ENCODE measurements around the gene SLC9A3.

Gene SLC9A3

GRCh38 chr5:543351-543750 is 19.1 kb upstream of the SLC9A3 start:
- Histone ChIP-seq H3K27ac (replicated peaks; ENCODE audit: low read length) (no peak overlapping the region), H2BK120ac (ENCODE audit: low read depth, low read length) (peak overlapping the region; percentile 84), H3K4ac (ENCODE audit: low read length) (no peak overlapping the region), H3K9ac (ENCODE audit: low read depth, low read length, poor library complexity) (no peak overlapping the region), H2BK5ac (ENCODE audit: low read length) (no peak overlapping the region), H2AFZ (ENCODE audit: low read length) (no peak overlapping the region), H3K4me1 (ENCODE audit: control insufficient read depth in 2 of 2, insufficient read depth in 1 of 2, low read depth in 1 of 2, low read length in 2 of 2) (peaks cover 7% of the 10 kb centered on the region in 2 donors), H3K23ac (ENCODE audit: low read depth, low read length, poor library complexity) (no peak overlapping the region), H4K8ac (ENCODE audit: low read depth, low read length) (peak overlapping the region; percentile 10), H3K36me3 (replicated peaks in 1 of 2; ENCODE audit: control insufficient read depth in 2 of 2, insufficient read depth in 2 of 2, low read length in 2 of 2) (no peaks in the 10 kb centered on the region), H2BK12ac (ENCODE audit: low read length) (no peak overlapping the region), H3K4me3 (ENCODE audit: low read length in 2 of 2) (no peak overlapping the region), H3K18ac (ENCODE audit: low read length) (peak overlapping the region; percentile 79), H3K9me3 (replicated peaks in 1 of 2; ENCODE audit: control insufficient read depth in 2 of 2, insufficient read depth in 1 of 2, low read depth in 1 of 2, low read length in 2 of 2) (peaks cover 0 to 2% of the 10 kb centered on the region in 2 donors), H3K4me2 (ENCODE audit: insufficient read depth, low read length, poor library complexity, severe bottlenecking) (no peak overlapping the region), H2AK5ac (ENCODE audit: low read depth, low read length) (no peak overlapping the region), H3K27me3 (ENCODE audit: control insufficient read depth in 3 of 3, insufficient read depth in 3 of 3, low read depth in 1 of 3, low read length in 3 of 3) (peaks cover 0 to 53% (median 0%) of the 10 kb centered on the region in 3 experiments), H3K14ac (ENCODE audit: low read length) (peak overlapping the region; percentile 32), H4K91ac (ENCODE audit: low read depth, low read length, poor library complexity) (no peak overlapping the region), H3K79me1 (ENCODE audit: low read depth, low read length) (peaks cover 3% of the 10 kb centered on the region), H2BK15ac (ENCODE audit: low read length) (no peak overlapping the region)
- no CpG with 5 or more reads among the region's 5 CpGs for WGBS, 2 donors (ENCODE audit: extremely low coverage in 2 of 2, insufficient read length in 2 of 2, insufficient replicate concordance in 1 of 2)
- no peak for DNase-seq (ENCODE audit: low spot score)

GRCh38 chr5:542319-543311 is 18.4 kb upstream of the SLC9A3 start:
- Histone ChIP-seq H2BK12ac (ENCODE audit: low read length) (no peak overlapping the region), H3K79me1 (ENCODE audit: low read depth, low read length) (peaks cover 3% of the 10 kb centered on the region), H3K36me3 (replicated peaks in 1 of 2; ENCODE audit: control insufficient read depth in 2 of 2, insufficient read depth in 2 of 2, low read length in 2 of 2) (no peaks in the 10 kb centered on the region), H3K27ac (replicated peaks; ENCODE audit: low read length) (no peak overlapping the region), H3K4ac (ENCODE audit: low read length) (peak overlapping the region; percentile 84), H2AFZ (ENCODE audit: low read length) (no peak overlapping the region), H3K4me3 (ENCODE audit: low read length in 2 of 2) (no peak overlapping the region), H3K9ac (ENCODE audit: low read depth, low read length, poor library complexity) (no peak overlapping the region), H3K4me2 (ENCODE audit: insufficient read depth, low read length, poor library complexity, severe bottlenecking) (no peak overlapping the region), H4K91ac (ENCODE audit: low read depth, low read length, poor library complexity) (no peak overlapping the region), H3K23ac (ENCODE audit: low read depth, low read length, poor library complexity) (peak overlapping the region; percentile 80), H2BK120ac (ENCODE audit: low read depth, low read length) (no peak overlapping the region), H3K14ac (ENCODE audit: low read length) (peak overlapping the region; percentile 71), H2AK5ac (ENCODE audit: low read depth, low read length) (peak overlapping the region; percentile 98), H4K8ac (ENCODE audit: low read depth, low read length) (no peak overlapping the region), H3K18ac (ENCODE audit: low read length) (peak overlapping the region; percentile 80), H2BK5ac (ENCODE audit: low read length) (peak overlapping the region; percentile 75), H3K27me3 (ENCODE audit: control insufficient read depth in 3 of 3, insufficient read depth in 3 of 3, low read depth in 1 of 3, low read length in 3 of 3) (peaks cover 0 to 55% (median 0%) of the 10 kb centered on the region in 3 experiments), H2BK15ac (ENCODE audit: low read length) (peak overlapping the region; percentile 67), H3K9me3 (replicated peaks in 1 of 2; ENCODE audit: control insufficient read depth in 2 of 2, insufficient read depth in 1 of 2, low read depth in 1 of 2, low read length in 2 of 2) (peaks cover 0 to 2% of the 10 kb centered on the region in 2 donors), H3K4me1 (ENCODE audit: control insufficient read depth in 2 of 2, insufficient read depth in 1 of 2, low read depth in 1 of 2, low read length in 2 of 2) (peaks cover 7% of the 10 kb centered on the region in 2 donors)
- no peak for DNase-seq (ENCODE audit: low spot score)
- no CpG with 5 or more reads among the region's 32 CpGs for WGBS, 2 donors (ENCODE audit: extremely low coverage in 2 of 2, insufficient read length in 2 of 2, insufficient replicate concordance in 1 of 2)

GRCh38 chr5:541539-542318 is 17.5 kb upstream of the SLC9A3 start:
- Histone ChIP-seq H3K27me3 (ENCODE audit: control insufficient read depth in 3 of 3, insufficient read depth in 3 of 3, low read depth in 1 of 3, low read length in 3 of 3) (peaks cover 0 to 55% (median 0%) of the 10 kb centered on the region in 3 experiments), H3K18ac (ENCODE audit: low read length) (peak overlapping the region; percentile 64), H4K8ac (ENCODE audit: low read depth, low read length) (peak overlapping the region; percentile 43), H3K27ac (replicated peaks; ENCODE audit: low read length) (no peak overlapping the region), H2BK15ac (ENCODE audit: low read length) (peak overlapping the region; percentile 37), H3K9me3 (replicated peaks in 1 of 2; ENCODE audit: control insufficient read depth in 2 of 2, insufficient read depth in 1 of 2, low read depth in 1 of 2, low read length in 2 of 2) (peaks cover 0 to 2% of the 10 kb centered on the region in 2 donors), H2BK5ac (ENCODE audit: low read length) (no peak overlapping the region), H2AK5ac (ENCODE audit: low read depth, low read length) (peak overlapping the region; percentile 94), H3K23ac (ENCODE audit: low read depth, low read length, poor library complexity) (peak overlapping the region; percentile 31), H3K4me2 (ENCODE audit: insufficient read depth, low read length, poor library complexity, severe bottlenecking) (no peak overlapping the region), H3K4me3 (ENCODE audit: low read length in 2 of 2) (no peak overlapping the region), H3K36me3 (replicated peaks in 1 of 2; ENCODE audit: control insufficient read depth in 2 of 2, insufficient read depth in 2 of 2, low read length in 2 of 2) (no peaks in the 10 kb centered on the region), H2BK12ac (ENCODE audit: low read length) (no peak overlapping the region), H3K4ac (ENCODE audit: low read length) (no peak overlapping the region), H3K4me1 (ENCODE audit: control insufficient read depth in 2 of 2, insufficient read depth in 1 of 2, low read depth in 1 of 2, low read length in 2 of 2) (peaks cover 7% of the 10 kb centered on the region in 2 donors), H2AFZ (ENCODE audit: low read length) (no peak overlapping the region), H2BK120ac (ENCODE audit: low read depth, low read length) (no peak overlapping the region), H4K91ac (ENCODE audit: low read depth, low read length, poor library complexity) (no peak overlapping the region), H3K9ac (ENCODE audit: low read depth, low read length, poor library complexity) (no peak overlapping the region), H3K79me1 (ENCODE audit: low read depth, low read length) (peaks cover 3% of the 10 kb centered on the region), H3K14ac (ENCODE audit: low read length) (no peak overlapping the region)
- DNase-seq (ENCODE audit: low spot score), result no peak
- WGBS, 2 donors (ENCODE audit: extremely low coverage in 2 of 2, insufficient read length in 2 of 2, insufficient replicate concordance in 1 of 2), result no CpG with 5 or more reads among the region's 24 CpGs

Data from neuronal stem cell (in vitro differentiated cells).